Measurements from ENCODE around the gene GLRB. TPM values are rescaled to one million over a fixed set of nuclear protein-coding genes. Genes with fewer than 3 reads are reported as not detected.

The GLRB gene
- total RNA-seq, 2 donors from 2014 or later, result 7.9 to 9.7 TPM

DNA sequence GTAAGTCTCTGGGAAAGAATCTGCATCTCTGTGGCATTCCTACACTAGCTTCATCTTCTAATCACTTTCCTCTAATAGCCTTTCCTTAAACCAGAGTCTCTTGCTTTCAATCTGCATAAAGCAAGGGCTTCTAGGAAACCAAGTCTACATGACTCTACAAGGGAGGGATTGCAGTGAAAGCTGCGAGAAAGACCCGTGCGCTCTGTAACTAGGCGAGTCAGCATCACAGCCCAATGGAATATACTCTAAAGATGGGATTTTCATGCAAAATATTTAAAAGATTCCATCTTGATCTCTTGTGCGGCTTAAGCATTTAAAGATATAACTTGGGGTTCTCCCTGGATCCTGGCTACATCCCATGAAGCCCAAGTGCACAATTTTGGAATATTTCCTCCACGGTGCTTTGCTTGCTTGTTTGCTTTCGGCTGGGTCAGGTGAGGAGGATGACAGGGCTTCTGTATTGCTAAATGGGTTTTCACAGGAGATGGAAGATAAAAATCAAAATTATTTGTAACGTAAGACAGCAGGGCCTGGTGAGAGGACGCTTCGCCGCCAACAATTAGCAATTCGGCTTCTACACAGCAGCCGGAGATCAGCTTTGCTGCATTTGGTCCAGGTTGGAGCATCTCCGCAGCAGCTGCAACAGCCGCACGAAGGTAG, 143.9 kb downstream of the GLRB start:
- Histone ChIP-seq H3K27ac (peak overlapping the region in 1 of 2 donors; percentile 88), H3K4me1 (ENCODE audit: control insufficient read depth in 1 of 2, low read depth in 2 of 2) (peaks cover 0 to 19% of the 10 kb centered on the region in 2 donors), H3K27me3 (replicated peaks; ENCODE audit: insufficient read depth) (no peaks in the 10 kb centered on the region), H3K9me3 (no peaks in the 10 kb centered on the region), H3K36me3 (no peaks in the 10 kb centered on the region), H3K4me3 (peak overlapping the region; percentile 84)
- DNase-seq (ENCODE audit: low spot score) (no peak), ATAC-seq (ENCODE audit: insufficient number of reproducible peaks, low FRiP score, low read depth) (no peak)
- TF ChIP-seq, protein P1, sequence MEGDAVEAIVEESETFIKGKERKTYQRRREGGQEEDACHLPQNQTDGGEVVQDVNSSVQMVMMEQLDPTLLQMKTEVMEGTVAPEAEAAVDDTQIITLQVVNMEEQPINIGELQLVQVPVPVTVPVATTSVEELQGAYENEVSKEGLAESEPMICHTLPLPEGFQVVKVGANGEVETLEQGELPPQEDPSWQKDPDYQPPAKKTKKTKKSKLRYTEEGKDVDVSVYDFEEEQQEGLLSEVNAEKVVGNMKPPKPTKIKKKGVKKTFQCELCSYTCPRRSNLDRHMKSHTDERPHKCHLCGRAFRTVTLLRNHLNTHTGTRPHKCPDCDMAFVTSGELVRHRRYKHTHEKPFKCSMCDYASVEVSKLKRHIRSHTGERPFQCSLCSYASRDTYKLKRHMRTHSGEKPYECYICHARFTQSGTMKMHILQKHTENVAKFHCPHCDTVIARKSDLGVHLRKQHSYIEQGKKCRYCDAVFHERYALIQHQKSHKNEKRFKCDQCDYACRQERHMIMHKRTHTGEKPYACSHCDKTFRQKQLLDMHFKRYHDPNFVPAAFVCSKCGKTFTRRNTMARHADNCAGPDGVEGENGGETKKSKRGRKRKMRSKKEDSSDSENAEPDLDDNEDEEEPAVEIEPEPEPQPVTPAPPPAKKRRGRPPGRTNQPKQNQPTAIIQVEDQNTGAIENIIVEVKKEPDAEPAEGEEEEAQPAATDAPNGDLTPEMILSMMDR (IDR thresholded peaks at IDR 0.05), result no peak

DNA sequence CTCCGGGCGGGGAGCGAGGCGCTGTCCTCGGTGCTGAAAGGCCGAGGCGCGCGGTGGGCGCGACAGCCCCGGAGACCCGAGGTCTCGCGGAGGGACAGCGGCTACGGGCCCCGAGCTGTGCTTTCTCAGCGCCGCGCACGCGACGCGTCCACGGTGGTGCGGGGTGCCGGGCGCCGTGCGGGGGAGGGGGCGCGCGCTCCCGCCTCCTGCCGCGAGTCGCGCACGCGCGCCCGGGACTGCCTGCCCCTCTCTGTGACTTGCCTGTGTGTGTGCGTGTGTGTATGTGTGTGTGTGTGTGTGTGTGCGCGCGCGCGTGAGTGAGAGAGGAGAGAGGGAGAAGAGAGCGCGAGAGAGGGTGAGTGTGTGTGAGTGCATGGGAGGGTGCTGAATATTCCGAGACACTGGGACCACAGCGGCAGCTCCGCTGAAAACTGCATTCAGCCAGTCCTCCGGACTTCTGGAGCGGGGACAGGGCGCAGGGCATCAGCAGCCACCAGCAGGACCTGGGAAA, 144.5 kb downstream of the GLRB start, which contains the start of gene GRIA2:
Gene GRIA2, plus strand, starts transcription at position 358 of the 511 bp plus-strand sequence. CDS start 315 bp downstream, outside the sequence.
- DNase-seq (ENCODE audit: low spot score), result no peak
- peak within 1 kb of the TSS; percentile 65 to 88 for H3K27ac ChIP-seq
- no peaks in the 10 kb centered on the region for H3K27me3 ChIP-seq (replicated peaks; ENCODE audit: insufficient read depth)
- H3K4me1 ChIP-seq (ENCODE audit: control insufficient read depth in 1 of 2, low read depth in 2 of 2), result peaks cover 0 to 19% of the 10 kb centered on the region in 2 donors
- H3K9me3 ChIP-seq, result no peaks in the 10 kb centered on the region
- no peaks in the 10 kb centered on the region for H3K36me3 ChIP-seq
- peak within 1 kb of the TSS; percentile 84 for H3K4me3 ChIP-seq
- peak; percentile 72 for ATAC-seq (ENCODE audit: insufficient number of reproducible peaks, low FRiP score, low read depth)
- TF ChIP-seq, protein P1 (IDR thresholded peaks at IDR 0.05), result no peak

DNA sequence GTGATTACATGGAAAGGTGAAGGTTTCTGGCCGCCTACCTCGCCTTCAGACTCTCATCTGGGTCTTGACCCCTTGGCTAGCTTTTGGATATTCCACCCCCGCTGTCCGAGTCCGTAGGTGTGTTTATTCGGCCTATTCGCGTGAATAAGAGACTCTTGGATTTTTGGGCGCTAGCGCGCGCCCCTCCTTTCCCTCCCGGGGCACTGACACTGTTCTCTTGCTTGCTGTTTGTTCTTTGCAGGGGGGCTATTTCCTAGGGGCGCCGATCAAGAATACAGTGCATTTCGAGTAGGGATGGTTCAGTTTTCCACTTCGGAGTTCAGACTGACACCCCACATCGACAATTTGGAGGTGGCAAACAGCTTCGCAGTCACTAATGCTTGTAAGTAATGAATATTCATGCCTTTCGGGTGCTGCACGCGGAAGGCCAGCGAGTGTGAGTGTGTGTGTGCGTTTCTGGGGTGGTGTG, 145.5 kb downstream of the GLRB start:
- peaks cover 0 to 19% of the 10 kb centered on the region in 2 donors for H3K4me1 ChIP-seq (ENCODE audit: control insufficient read depth in 1 of 2, low read depth in 2 of 2)
- ATAC-seq (ENCODE audit: insufficient number of reproducible peaks, low FRiP score, low read depth) (no peak), DNase-seq (ENCODE audit: low spot score) (no peak)
- H3K27ac ChIP-seq, result peak overlapping the region; percentile 65 to 88
- H3K27me3 ChIP-seq (replicated peaks; ENCODE audit: insufficient read depth), result no peaks in the 10 kb centered on the region
- H3K4me3 ChIP-seq, result peak overlapping the region; percentile 84
- H3K36me3 ChIP-seq, result no peaks in the 10 kb centered on the region
- TF ChIP-seq, protein P1 (IDR thresholded peaks at IDR 0.05), result no peak
- no peaks in the 10 kb centered on the region for H3K9me3 ChIP-seq

Other genes with a start within 250 kb of the GLRB start
- gene PDGFC, start 104.4 kb upstream of the GLRB start, total RNA-seq, result 10 to 100 TPM; 31.4 to 32.8 TPM
- 10 to 100 TPM; 12.4 to 27.6 TPM for gene GRIA2, start 144.6 kb downstream of the GLRB start, total RNA-seq

Data from thoracic aorta (tissue), 2 donors.